Smooth muscle cell (in vitro differentiated cells): ENCODE data around the gene ZFR2. TPM values are rescaled to one million over a fixed set of nuclear protein-coding genes. Genes with fewer than 3 reads are reported as not detected.

Source experiments
- DNase-seq: peaks from one replicate; lab custom pipeline; 2025; ENCODE audit not compliant: unreplicated experiment; lab: John Stamatoyannopoulos, UW
- H2AFZ ChIP-seq: fragments of 200-600 bp; sonication (generic); 2 replicates; pipeline ENCODE4 v1.6.0; 2016; ENCODE audit warnings: antibody characterized with exemption, low read depth, mild to moderate bottlenecking
- H3F3A ChIP-seq: fragments of 200-600 bp; sonication (generic); 2 replicates; pipeline ENCODE4 v1.6.0; 2017; ENCODE audit warnings: antibody characterized with exemption, low read depth
- H3K27ac ChIP-seq: fragments of 200-600 bp; sonication (generic); 2 replicates; pipeline ENCODE4 v1.5.1; 2016; ENCODE audit warnings: low read depth, mild to moderate bottlenecking
- H3K27me3 ChIP-seq: fragments of 200-600 bp; sonication (generic); 2 replicates; pipeline ENCODE4 v1.6.1; 2016; ENCODE audit warnings: low read depth, mild to moderate bottlenecking
- H3K36me3 ChIP-seq: fragments of 200-600 bp; sonication (generic); 2 replicates; pipeline ENCODE4 v1.5.1; 2016; ENCODE audit warnings: low read depth
- H3K4me1 ChIP-seq: fragments of 200-600 bp; sonication (generic); 2 replicates; pipeline ENCODE4 v1.5.1; 2016; ENCODE audit warnings: low read depth
- H3K4me2 ChIP-seq: fragments of 200-600 bp; sonication (generic); 2 replicates; pipeline ENCODE4 v1.6.0; 2016; ENCODE audit warnings: mild to moderate bottlenecking
- H3K4me3 ChIP-seq: fragments of 200-600 bp; sonication (generic); 2 replicates; pipeline ENCODE4 v1.5.1; 2016; ENCODE audit warnings: mild to moderate bottlenecking
- H3K79me2 ChIP-seq: fragments of 200-600 bp; sonication (generic); 2 replicates; pipeline ENCODE4 v1.6.0; 2016; ENCODE audit warnings: low read depth, mild to moderate bottlenecking
- H3K9ac ChIP-seq: fragments of 200-600 bp; sonication (generic); 2 replicates; pipeline ENCODE4 v1.6.0; 2016; ENCODE audit warnings: low read depth
- H3K9me3 ChIP-seq: fragments of 200-600 bp; sonication (generic); replicated peaks from 2 replicates; pipeline ENCODE4 v1.5.1; 2016; ENCODE audit warnings: low read depth
- H4K20me1 ChIP-seq: fragments of 200-600 bp; sonication (generic); 2 replicates; pipeline ENCODE4 v1.6.0; 2016; ENCODE audit warnings: low read depth
- WGBS: methylation state at CpG from one replicate; pipeline ENCODE4 v1.1.7; 2016; ENCODE audit warnings: low lambda C conversion rate; 5-methylcytosine and 5-hydroxymethylcytosine counted together
- polyA plus RNA-seq: library from polyadenylated mRNA; unstranded; fragments of >200 nt; fragmentation: Nextera tagmentation; extraction: Ambion mirVana; gene quantifications from 2 replicates; pipeline ENCODE4 v1.2.1, GENCODE V29; 2016
- total RNA-seq: library from RNA; depleted of rRNA; stranded (reverse); fragments of >200 nt; gene quantifications from 2 replicates; pipeline ENCODE4 v1.2.3, GENCODE V29; 2014
- TF ChIP-seq, protein P1 (sequence below): fragments of 200-600 bp; sonication (generic); IDR thresholded peaks from 2 replicates; pipeline ENCODE4 v1.5.1; 2017; ENCODE audit warnings: borderline replicate concordance, mild to moderate bottlenecking, antibody characterized with exemption; ENCODE audit not compliant: insufficient read depth, poor library complexity, severe bottlenecking

The ZFR2 gene
- total and polyA plus RNA-seq, 2 experiments from 2014 or later, result 0.54 to 1.8 TPM

DNA sequence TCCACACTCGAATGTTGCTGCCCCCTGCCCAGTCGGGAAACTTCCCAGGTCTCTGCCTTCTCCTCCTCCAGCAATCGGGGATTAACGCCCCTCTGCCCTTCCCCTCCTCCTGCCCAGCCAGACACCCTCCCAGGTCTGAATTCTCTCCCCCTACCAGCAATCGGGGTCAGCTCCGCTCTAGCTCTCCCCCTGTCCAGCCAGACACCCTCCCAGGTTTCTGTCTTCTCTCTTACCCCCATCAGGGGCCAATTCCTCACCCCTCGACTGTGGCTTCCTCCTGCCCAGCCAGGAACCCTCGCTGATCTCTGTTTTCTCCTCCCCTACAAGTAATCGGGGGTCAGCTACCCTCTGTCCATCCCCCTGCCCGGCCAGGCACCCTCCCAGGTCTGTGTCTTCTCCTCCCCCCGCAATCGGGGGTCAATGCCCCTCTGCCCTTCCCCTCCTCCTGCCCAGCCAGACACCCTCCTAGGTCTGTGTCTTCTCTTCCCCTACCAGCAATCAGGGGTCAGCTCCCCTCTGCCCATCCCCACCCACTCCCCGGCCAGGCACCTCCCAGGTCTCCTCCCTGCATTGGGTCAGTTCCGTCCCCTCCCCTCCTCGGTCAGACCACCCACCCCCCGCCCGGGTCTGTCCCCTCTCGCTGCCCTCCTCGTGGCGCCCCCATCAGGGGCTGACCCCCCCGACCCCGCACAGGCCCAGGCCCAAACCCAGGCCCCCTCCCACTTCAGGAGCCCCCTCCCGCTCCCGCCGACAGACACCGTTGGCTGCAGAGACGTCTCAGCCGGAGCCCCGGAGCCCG is 668 bp downstream of the ZFR2 start:
- Histone ChIP-seq H2AFZ (no peak overlapping the region), H3K9me3 (no peaks in the 10 kb centered on the region), H3K4me3 (peak overlapping the region; percentile 36), H3K36me3 (no peaks in the 10 kb centered on the region), H3K27me3 (peaks cover 35% of the 10 kb centered on the region), H3K27ac (no peak overlapping the region), H3K4me1 (no peaks in the 10 kb centered on the region), H4K20me1 (no peaks in the 10 kb centered on the region), H3F3A (no peaks in the 10 kb centered on the region), H3K4me2 (peak overlapping the region; percentile 80), H3K79me2 (no peaks in the 10 kb centered on the region), H3K9ac (no peak overlapping the region)
- WGBS, result 69% methylated on average over 12 of the region's 30 CpGs
- no peak for DNase-seq
- TF ChIP-seq, protein P1, sequence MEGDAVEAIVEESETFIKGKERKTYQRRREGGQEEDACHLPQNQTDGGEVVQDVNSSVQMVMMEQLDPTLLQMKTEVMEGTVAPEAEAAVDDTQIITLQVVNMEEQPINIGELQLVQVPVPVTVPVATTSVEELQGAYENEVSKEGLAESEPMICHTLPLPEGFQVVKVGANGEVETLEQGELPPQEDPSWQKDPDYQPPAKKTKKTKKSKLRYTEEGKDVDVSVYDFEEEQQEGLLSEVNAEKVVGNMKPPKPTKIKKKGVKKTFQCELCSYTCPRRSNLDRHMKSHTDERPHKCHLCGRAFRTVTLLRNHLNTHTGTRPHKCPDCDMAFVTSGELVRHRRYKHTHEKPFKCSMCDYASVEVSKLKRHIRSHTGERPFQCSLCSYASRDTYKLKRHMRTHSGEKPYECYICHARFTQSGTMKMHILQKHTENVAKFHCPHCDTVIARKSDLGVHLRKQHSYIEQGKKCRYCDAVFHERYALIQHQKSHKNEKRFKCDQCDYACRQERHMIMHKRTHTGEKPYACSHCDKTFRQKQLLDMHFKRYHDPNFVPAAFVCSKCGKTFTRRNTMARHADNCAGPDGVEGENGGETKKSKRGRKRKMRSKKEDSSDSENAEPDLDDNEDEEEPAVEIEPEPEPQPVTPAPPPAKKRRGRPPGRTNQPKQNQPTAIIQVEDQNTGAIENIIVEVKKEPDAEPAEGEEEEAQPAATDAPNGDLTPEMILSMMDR, result no peak

DNA sequence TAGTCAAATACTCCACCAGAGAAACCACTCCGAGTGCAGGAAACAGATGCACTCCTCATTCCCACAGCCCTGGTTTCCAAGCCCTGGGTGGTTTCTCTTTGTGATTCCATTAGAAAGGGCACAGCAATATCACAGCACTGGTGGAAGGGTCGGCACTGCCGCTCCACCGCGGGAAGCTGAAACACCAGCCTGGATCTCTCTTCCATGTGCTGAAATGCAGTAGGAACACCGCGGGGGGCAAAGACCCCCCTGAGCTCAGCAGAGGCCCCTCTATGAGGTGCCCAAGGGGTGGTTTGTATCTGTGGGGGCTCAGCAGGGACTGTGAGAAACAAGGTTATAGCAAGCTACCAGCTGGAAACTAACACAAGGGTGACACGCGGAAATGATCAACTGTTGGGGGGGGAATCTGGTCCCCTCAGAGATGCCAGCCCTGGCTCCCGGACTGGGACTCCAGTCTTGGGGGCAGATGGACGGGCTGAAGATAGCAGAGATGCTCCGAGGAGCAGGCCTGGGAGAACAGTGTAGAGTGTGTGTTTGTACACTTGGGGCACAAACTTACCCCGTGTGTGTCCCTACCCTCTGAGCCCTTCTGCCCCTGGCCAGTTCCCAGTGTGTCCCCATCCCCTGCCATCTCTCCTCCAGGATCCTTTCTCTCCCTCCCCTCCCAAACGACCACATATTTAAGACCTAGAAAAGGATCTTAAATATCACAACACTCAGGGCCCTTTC is 1.8 kb downstream of the ZFR2 start:
- Histone ChIP-seq H3K9ac (no peak overlapping the region), H2AFZ (no peak overlapping the region), H4K20me1 (no peaks in the 10 kb centered on the region), H3K4me2 (no peak overlapping the region), H3K36me3 (no peaks in the 10 kb centered on the region), H3F3A (no peaks in the 10 kb centered on the region), H3K27me3 (peaks cover 35% of the 10 kb centered on the region), H3K9me3 (no peaks in the 10 kb centered on the region), H3K4me3 (no peak overlapping the region), H3K79me2 (no peaks in the 10 kb centered on the region), H3K27ac (no peak overlapping the region), H3K4me1 (no peaks in the 10 kb centered on the region)
- 83% methylated on average over 12 of the region's 14 CpGs for WGBS
- TF ChIP-seq, protein P1, result no peak
- DNase-seq, result no peak

DNA sequence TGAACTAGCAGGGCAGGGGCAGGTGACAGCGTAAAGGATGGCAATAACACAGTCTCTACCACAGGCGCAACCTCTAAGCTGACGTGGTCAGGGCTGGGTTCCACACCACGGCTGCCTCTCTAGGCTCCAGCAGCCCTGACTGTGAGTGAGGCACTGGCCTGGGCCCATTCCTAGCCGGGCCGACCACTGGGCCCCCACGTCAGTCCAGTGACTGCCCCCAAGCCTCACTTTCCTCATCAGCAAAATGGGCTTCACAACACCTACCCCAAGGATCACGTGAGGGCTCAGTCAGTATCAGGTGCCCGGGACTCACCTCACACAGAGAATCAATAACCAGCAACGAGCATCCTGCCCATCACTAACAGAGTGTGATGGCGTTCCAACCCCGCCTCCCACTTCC is 5.2 kb downstream of the ZFR2 start:
- Histone ChIP-seq H3K27ac (no peak overlapping the region), H3K27me3 (peaks cover 23% of the 10 kb centered on the region), H3K36me3 (no peaks in the 10 kb centered on the region), H3K4me2 (no peak overlapping the region), H4K20me1 (no peaks in the 10 kb centered on the region), H3K79me2 (no peaks in the 10 kb centered on the region), H2AFZ (no peak overlapping the region), H3K4me3 (no peak overlapping the region), H3K4me1 (no peaks in the 10 kb centered on the region), H3K9me3 (no peaks in the 10 kb centered on the region), H3F3A (no peaks in the 10 kb centered on the region), H3K9ac (no peak overlapping the region)
- WGBS, result 94% methylated on average over 12 of the region's 12 CpGs
- DNase-seq, result no peak
- TF ChIP-seq, protein P1, result no peak
